Sigmoid colon (tissue), 4 donors: ENCODE results near the gene MRM2.

Experiments
- CTCF ChIP-seq, 4 experiments: fragments of 450-650 bp in 3 of 4; fragments of 200-600 bp in 1 of 4; IDR thresholded peaks; one replicate each; pipeline ENCODE4 v1.5.1; 2016 to 2019; ENCODE audit warnings: antibody characterized with exemption in 4 of 4, mild to moderate bottlenecking in 3 of 4, moderate library complexity in 2 of 4
- POLR2A ChIP-seq, 2 donors: fragments of 450-650 bp; IDR thresholded peaks; one replicate each; pipeline ENCODE4 v1.6.1; 2016; ENCODE audit warnings: antibody characterized with exemption in 2 of 2, mild to moderate bottlenecking in 2 of 2, moderate library complexity in 2 of 2
- POLR2AphosphoS5 ChIP-seq, 4 donors: sonication (generic); formaldehyde crosslinking; IDR thresholded peaks; one replicate each; pipeline ENCODE4 v1.6.1; 2017; ENCODE audit warnings: antibody characterized with exemption in 4 of 4

- no peak for TF ChIP-seq POLR2A (IDR thresholded peaks at IDR 0.05)
- TF ChIP-seq CTCF (IDR thresholded peaks at IDR 0.05): no peak
- TF ChIP-seq POLR2AphosphoS5 (IDR thresholded peaks at IDR 0.05): no peak
These were observed 21.1 kb downstream of the MRM2 start for GRCh38 chr7:2220954-2221353.
